ENCODE results near the gene TLDC2. TPM values are rescaled to one million over a fixed set of nuclear protein-coding genes. Genes with fewer than 3 reads are reported as not detected.
"Not testable (repeated sequence)": the region's sequence is repeated elsewhere in the genome, so short reads cannot be mapped to it uniquely, and the experiment has no call there.

The TLDC2 gene
- total RNA-seq, 1 donor, result not detected

- TF ChIP-seq CTCF (IDR thresholded peaks at IDR 0.05; ENCODE audit: extremely low read depth, low read depth, low read length), result no peak
- Histone ChIP-seq H3K27ac (ENCODE audit: low read depth, low read length) (no peak overlapping the region), H2AFZ (ENCODE audit: low read length) (no peak overlapping the region), H3K36me3 (ENCODE audit: insufficient read depth, low read length) (no peaks in the 10 kb centered on the region), H3K4me2 (ENCODE audit: insufficient read depth, low read length) (no peak overlapping the region), H3K4me3 (ENCODE audit: insufficient read depth, low read length) (no peak overlapping the region), H3K79me2 (ENCODE audit: insufficient read depth, low read length) (no peaks in the 10 kb centered on the region), H4K20me1 (ENCODE audit: insufficient read depth, low read length) (no peaks in the 10 kb centered on the region), H3K9me3 (ENCODE audit: low read depth, low read length) (no peaks in the 10 kb centered on the region), H3K27me3 (ENCODE audit: insufficient read depth, low read length) (no peaks in the 10 kb centered on the region), H3K4me1 (ENCODE audit: insufficient read depth, low read length) (no peaks in the 10 kb centered on the region)
- DNase-seq (ENCODE audit: insufficient read length, low spot score, missing footprints), result peak; percentile 58
Observed at GRCh38 chr20:36873498-36874189, 2.3 kb upstream of the TLDC2 start.

- not testable (repeated sequence) for H3K36me3 ChIP-seq (ENCODE audit: insufficient read depth, low read length); H3K4me3 ChIP-seq (ENCODE audit: insufficient read depth, low read length); H3K4me1 ChIP-seq (ENCODE audit: insufficient read depth, low read length); H2AFZ ChIP-seq (ENCODE audit: low read length); H4K20me1 ChIP-seq (ENCODE audit: insufficient read depth, low read length); H3K79me2 ChIP-seq (ENCODE audit: insufficient read depth, low read length); H3K27me3 ChIP-seq (ENCODE audit: insufficient read depth, low read length); H3K4me2 ChIP-seq (ENCODE audit: insufficient read depth, low read length); H3K9me3 ChIP-seq (ENCODE audit: low read depth, low read length); DNase-seq (ENCODE audit: insufficient read length, low spot score, missing footprints); H3K27ac ChIP-seq (ENCODE audit: low read depth, low read length)
Observed at GRCh38 chr20:36875093-36875492, 845 bp upstream of the TLDC2 start.

GRCh38 chr20:36876473-36876833 is 515 bp downstream of the TLDC2 start:
- Histone ChIP-seq H3K36me3 (ENCODE audit: insufficient read depth, low read length) (no peaks in the 10 kb centered on the region), H3K4me1 (ENCODE audit: insufficient read depth, low read length) (no peaks in the 10 kb centered on the region), H3K9me3 (ENCODE audit: low read depth, low read length) (no peaks in the 10 kb centered on the region), H3K27me3 (ENCODE audit: insufficient read depth, low read length) (no peaks in the 10 kb centered on the region), H3K4me2 (ENCODE audit: insufficient read depth, low read length) (no peak overlapping the region), H2AFZ (ENCODE audit: low read length) (no peak overlapping the region), H3K79me2 (ENCODE audit: insufficient read depth, low read length) (no peaks in the 10 kb centered on the region), H3K4me3 (ENCODE audit: insufficient read depth, low read length) (no peak overlapping the region), H4K20me1 (ENCODE audit: insufficient read depth, low read length) (no peaks in the 10 kb centered on the region), H3K27ac (ENCODE audit: low read depth, low read length) (no peak overlapping the region)
- no peak for TF ChIP-seq CTCF (IDR thresholded peaks at IDR 0.05; ENCODE audit: extremely low read depth, low read depth, low read length)
- DNase-seq (ENCODE audit: insufficient read length, low spot score, missing footprints), result no peak

GRCh38 chr20:36878941-36879340 is 3.0 kb downstream of the TLDC2 start:
- Histone ChIP-seq H4K20me1 (ENCODE audit: insufficient read depth, low read length) (no peaks in the 10 kb centered on the region), H3K4me1 (ENCODE audit: insufficient read depth, low read length) (no peaks in the 10 kb centered on the region), H3K4me2 (ENCODE audit: insufficient read depth, low read length) (no peak overlapping the region), H2AFZ (ENCODE audit: low read length) (no peak overlapping the region), H3K9me3 (ENCODE audit: low read depth, low read length) (no peaks in the 10 kb centered on the region), H3K36me3 (ENCODE audit: insufficient read depth, low read length) (no peaks in the 10 kb centered on the region), H3K4me3 (ENCODE audit: insufficient read depth, low read length) (no peak overlapping the region), H3K79me2 (ENCODE audit: insufficient read depth, low read length) (no peaks in the 10 kb centered on the region), H3K27me3 (ENCODE audit: insufficient read depth, low read length) (peaks cover 4% of the 10 kb centered on the region), H3K27ac (ENCODE audit: low read depth, low read length) (no peak overlapping the region)
- DNase-seq (ENCODE audit: insufficient read length, low spot score, missing footprints), result no peak
- TF ChIP-seq CTCF (IDR thresholded peaks at IDR 0.05; ENCODE audit: extremely low read depth, low read depth, low read length), result no peak

All from osteoblast (primary cell).